Measurements from ENCODE around the gene BTN3A1. TPM values are rescaled to one million over a fixed set of nuclear protein-coding genes. Genes with fewer than 3 reads are reported as not detected.
"Not testable (repeated sequence)": the region's sequence is repeated elsewhere in the genome, so short reads cannot be mapped to it uniquely, and the experiment has no call there.

The BTN3A1 gene
- polyA plus RNA-seq (2012; ENCODE audit: missing spikeins): 42.5 TPM

GRCh38 chr6:26401987-26402658 is at the start of gene BTN3A1:
Gene BTN3A1, plus strand, starts transcription at chr6:26402275. Its CDS starts 3,289 bp downstream, at chr6:26405564.
- DNase-seq (ENCODE audit: insufficient read length) (peak; percentile 32), FAIRE-seq (peak; percentile 76)
- TF ChIP-seq POLR2AphosphoS5 (IDR thresholded peaks at IDR 0.05; ENCODE audit: low read depth, low read length) (no peak), TAF1 (IDR thresholded peaks at IDR 0.05; ENCODE audit: borderline replicate concordance, low read depth, low read length) (no peak), POLR2A (IDR thresholded peaks at IDR 0.05; ENCODE audit: low read depth, low read length) (no peak)

GRCh38 chr6:26352315-26352714 is 49.8 kb upstream of the BTN3A1 start:
- FAIRE-seq (no peak), DNase-seq (ENCODE audit: insufficient read length) (no peak)
- no peak for TF ChIP-seq TAF1 (IDR thresholded peaks at IDR 0.05; ENCODE audit: borderline replicate concordance, low read depth, low read length)
- no peak for TF ChIP-seq POLR2A (IDR thresholded peaks at IDR 0.05; ENCODE audit: low read depth, low read length)
- no peak for TF ChIP-seq POLR2AphosphoS5 (IDR thresholded peaks at IDR 0.05; ENCODE audit: low read depth, low read length)

- TF ChIP-seq POLR2AphosphoS5 (IDR thresholded peaks at IDR 0.05; ENCODE audit: low read depth, low read length) (no peak), TAF1 (IDR thresholded peaks at IDR 0.05; ENCODE audit: borderline replicate concordance, low read depth, low read length) (no peak), POLR2A (IDR thresholded peaks at IDR 0.05; ENCODE audit: low read depth, low read length) (no peak)
- FAIRE-seq: no peak
- DNase-seq (ENCODE audit: insufficient read length): no peak
Measured at GRCh38 chr6:26354162-26354561, 47.9 kb upstream of the BTN3A1 start.

- TF ChIP-seq POLR2A (IDR thresholded peaks at IDR 0.05; ENCODE audit: low read depth, low read length) (no peak), TAF1 (IDR thresholded peaks at IDR 0.05; ENCODE audit: borderline replicate concordance, low read depth, low read length) (no peak), POLR2AphosphoS5 (IDR thresholded peaks at IDR 0.05; ENCODE audit: low read depth, low read length) (no peak)
- FAIRE-seq: no peak
Measured at GRCh38 chr6:26355366-26355765, 46.7 kb upstream of the BTN3A1 start.

DNA sequence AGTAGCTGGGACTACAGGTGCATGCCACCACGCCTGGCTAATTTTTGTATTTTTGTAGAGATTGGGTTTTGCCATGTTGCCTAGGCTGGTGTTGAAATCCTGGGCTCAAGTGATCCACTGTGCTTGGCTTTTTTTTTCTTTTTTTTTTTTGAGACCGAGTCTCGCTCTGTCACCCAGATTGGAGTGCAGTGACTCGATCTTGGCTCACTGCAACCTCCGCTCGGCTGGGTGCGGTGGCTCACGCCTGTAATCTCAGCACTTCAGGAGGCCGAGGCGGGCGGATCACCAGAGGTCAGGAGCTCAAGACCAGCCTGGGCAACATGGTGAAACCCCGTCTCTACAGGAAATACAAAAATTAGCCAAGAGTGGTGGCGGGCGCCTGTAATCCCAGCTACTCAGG is 44.5 kb upstream of the BTN3A1 start:
- DNase-seq (ENCODE audit: insufficient read length); FAIRE-seq: not testable (repeated sequence)

More at GRCh38 chr6:26355366-26355765, 46.7 kb upstream of the BTN3A1 start:
- no peak for DNase-seq (ENCODE audit: insufficient read length)

DNA sequence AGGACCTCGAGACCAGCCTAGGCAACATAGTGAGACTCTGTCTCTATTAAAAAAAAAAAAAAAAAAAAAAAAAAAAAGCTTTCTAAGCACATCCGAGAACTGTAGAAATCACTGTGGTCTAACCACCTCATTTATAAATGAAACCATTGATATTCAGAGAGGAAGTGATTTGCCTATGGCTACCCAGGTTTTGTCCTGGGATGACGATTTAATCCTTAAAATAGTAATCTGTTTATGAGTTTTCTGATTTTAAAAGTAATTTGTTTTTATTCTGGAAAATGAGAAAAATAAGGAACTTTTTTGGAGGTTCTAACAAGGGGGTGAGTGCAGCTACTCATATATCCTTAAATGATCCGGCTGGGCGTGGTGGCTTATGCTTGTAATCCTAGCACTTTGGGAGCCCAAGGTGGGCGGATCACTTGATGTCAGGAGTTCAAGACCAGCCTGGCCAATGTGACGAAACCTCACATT is 43.5 kb upstream of the BTN3A1 start:
- FAIRE-seq (peak; percentile 9), DNase-seq (ENCODE audit: insufficient read length) (no peak)
- TF ChIP-seq POLR2A (IDR thresholded peaks at IDR 0.05; ENCODE audit: low read depth, low read length) (no peak), POLR2AphosphoS5 (IDR thresholded peaks at IDR 0.05; ENCODE audit: low read depth, low read length) (no peak), TAF1 (IDR thresholded peaks at IDR 0.05; ENCODE audit: borderline replicate concordance, low read depth, low read length) (no peak)

DNA sequence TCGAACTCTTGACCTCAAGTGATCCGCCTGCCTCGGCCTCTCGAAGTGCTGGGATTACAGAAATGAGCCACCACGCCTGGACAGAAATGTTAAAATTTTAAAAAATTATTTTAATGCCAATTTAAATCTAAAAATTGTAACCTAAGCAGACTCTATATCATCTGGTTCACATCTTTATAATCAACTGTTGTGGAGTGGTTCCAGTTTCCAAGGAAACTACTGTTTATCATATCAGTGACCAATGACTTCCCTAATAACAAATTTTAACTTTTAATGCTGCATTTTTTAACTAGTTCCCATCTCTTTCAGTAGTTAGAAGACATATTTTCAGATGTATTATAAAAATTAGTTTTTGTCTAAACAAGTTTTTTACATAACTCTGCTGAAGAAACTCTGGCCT is 42.3 kb upstream of the BTN3A1 start:
- DNase-seq (ENCODE audit: insufficient read length): no peak
- TF ChIP-seq POLR2A (IDR thresholded peaks at IDR 0.05; ENCODE audit: low read depth, low read length) (no peak), POLR2AphosphoS5 (IDR thresholded peaks at IDR 0.05; ENCODE audit: low read depth, low read length) (no peak), TAF1 (IDR thresholded peaks at IDR 0.05; ENCODE audit: borderline replicate concordance, low read depth, low read length) (no peak)
- no peak for FAIRE-seq

- DNase-seq (ENCODE audit: insufficient read length) (no peak), FAIRE-seq (peak; percentile 87)
- TF ChIP-seq POLR2AphosphoS5 (IDR thresholded peaks at IDR 0.05; ENCODE audit: low read depth, low read length): no peak
- no peak for TF ChIP-seq POLR2A (IDR thresholded peaks at IDR 0.05; ENCODE audit: low read depth, low read length)
- no peak for TF ChIP-seq TAF1 (IDR thresholded peaks at IDR 0.05; ENCODE audit: borderline replicate concordance, low read depth, low read length)
Measured at GRCh38 chr6:26360451-26361416, 41.3 kb upstream of the BTN3A1 start.

DNA sequence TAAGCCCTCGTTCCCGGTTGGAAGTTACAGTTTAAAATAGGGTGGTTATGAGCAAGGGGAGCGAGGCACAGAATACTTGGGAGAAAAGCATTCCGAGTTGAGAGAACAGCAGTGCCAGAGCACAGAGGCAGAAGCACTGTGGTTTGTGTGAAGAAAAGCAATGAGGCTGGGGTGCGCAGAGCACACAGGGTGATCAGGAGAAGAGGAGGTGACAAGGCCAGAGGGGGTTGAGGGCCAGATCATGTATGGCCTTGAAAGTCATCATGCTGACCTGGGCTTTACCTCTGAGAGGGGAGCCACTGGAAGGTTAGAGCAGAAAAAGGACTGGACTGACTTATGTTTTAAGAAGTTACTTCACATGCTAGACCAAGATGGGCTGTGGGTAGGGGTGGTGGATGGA is 40.5 kb upstream of the BTN3A1 start:
- TF ChIP-seq POLR2A (IDR thresholded peaks at IDR 0.05; ENCODE audit: low read depth, low read length) (no peak), TAF1 (IDR thresholded peaks at IDR 0.05; ENCODE audit: borderline replicate concordance, low read depth, low read length) (no peak), POLR2AphosphoS5 (IDR thresholded peaks at IDR 0.05; ENCODE audit: low read depth, low read length) (no peak)
- no peak for DNase-seq (ENCODE audit: insufficient read length)
- FAIRE-seq: peak; percentile 27

- no peak for TF ChIP-seq POLR2AphosphoS5 (IDR thresholded peaks at IDR 0.05; ENCODE audit: low read depth, low read length)
- no peak for TF ChIP-seq POLR2A (IDR thresholded peaks at IDR 0.05; ENCODE audit: low read depth, low read length)
- no peak for TF ChIP-seq TAF1 (IDR thresholded peaks at IDR 0.05; ENCODE audit: borderline replicate concordance, low read depth, low read length)
- DNase-seq (ENCODE audit: insufficient read length) (no peak), FAIRE-seq (no peak)
Measured at GRCh38 chr6:26362093-26362835, 39.8 kb upstream of the BTN3A1 start.

- FAIRE-seq: no peak
- TF ChIP-seq POLR2AphosphoS5 (IDR thresholded peaks at IDR 0.05; ENCODE audit: low read depth, low read length) (no peak), TAF1 (IDR thresholded peaks at IDR 0.05; ENCODE audit: borderline replicate concordance, low read depth, low read length) (no peak), POLR2A (IDR thresholded peaks at IDR 0.05; ENCODE audit: low read depth, low read length) (no peak)
- DNase-seq (ENCODE audit: insufficient read length): no peak
Measured at GRCh38 chr6:26362836-26363220, 39.2 kb upstream of the BTN3A1 start.
